ENCODE results near the gene DST.

DNA sequence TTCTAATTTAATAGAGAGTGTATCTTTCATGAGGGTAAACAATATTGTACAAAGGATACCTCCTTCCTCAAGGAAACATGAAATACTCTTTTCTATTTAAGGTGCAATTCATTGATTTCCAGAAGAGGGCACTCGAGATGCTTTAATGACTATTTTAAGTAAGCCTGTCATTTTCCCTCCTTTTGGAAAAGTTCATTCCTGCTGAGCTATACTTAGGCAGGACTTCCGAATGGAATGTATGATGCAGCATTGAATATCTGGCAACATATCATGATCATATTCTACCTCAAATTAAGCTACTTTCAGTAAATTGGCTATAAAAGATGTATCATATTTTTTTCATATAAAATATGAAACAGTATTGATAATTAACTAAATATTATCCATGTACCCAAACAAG is 5.0 kb downstream of the DST start:
- TF ChIP-seq, protein P1, sequence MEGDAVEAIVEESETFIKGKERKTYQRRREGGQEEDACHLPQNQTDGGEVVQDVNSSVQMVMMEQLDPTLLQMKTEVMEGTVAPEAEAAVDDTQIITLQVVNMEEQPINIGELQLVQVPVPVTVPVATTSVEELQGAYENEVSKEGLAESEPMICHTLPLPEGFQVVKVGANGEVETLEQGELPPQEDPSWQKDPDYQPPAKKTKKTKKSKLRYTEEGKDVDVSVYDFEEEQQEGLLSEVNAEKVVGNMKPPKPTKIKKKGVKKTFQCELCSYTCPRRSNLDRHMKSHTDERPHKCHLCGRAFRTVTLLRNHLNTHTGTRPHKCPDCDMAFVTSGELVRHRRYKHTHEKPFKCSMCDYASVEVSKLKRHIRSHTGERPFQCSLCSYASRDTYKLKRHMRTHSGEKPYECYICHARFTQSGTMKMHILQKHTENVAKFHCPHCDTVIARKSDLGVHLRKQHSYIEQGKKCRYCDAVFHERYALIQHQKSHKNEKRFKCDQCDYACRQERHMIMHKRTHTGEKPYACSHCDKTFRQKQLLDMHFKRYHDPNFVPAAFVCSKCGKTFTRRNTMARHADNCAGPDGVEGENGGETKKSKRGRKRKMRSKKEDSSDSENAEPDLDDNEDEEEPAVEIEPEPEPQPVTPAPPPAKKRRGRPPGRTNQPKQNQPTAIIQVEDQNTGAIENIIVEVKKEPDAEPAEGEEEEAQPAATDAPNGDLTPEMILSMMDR (IDR thresholded peaks at IDR 0.05): peak in 1 of 3 donors; percentile 45
- TF ChIP-seq POLR2A (IDR thresholded peaks at IDR 0.05): no peak
